SK-N-SH (cell line): ENCODE measurements around the gene SPACA7.

Experiments
- EP300 ChIP-seq, 2 experiments: IDR thresholded peaks; 2 replicates each; pipeline versions ENCODE4 v1.4.0 to v1.6.1; 2012; ENCODE audit warnings: borderline replicate concordance in 1 of 2, low read depth in 1 of 2, low read length in 1 of 2
- EZH2phosphoT487 ChIP-seq: fragments of 200-600 bp; sonication (generic); IDR thresholded peaks from 2 replicates; pipeline ENCODE4 v1.6.1; 2017; ENCODE audit warnings: low read depth, mixed run types, mild to moderate bottlenecking, antibody characterized with exemption, moderate library complexity, borderline replicate concordance
- FOXM1 ChIP-seq: IDR thresholded peaks from 2 replicates; pipeline ENCODE4 v1.4.0; 2012; ENCODE audit warnings: low read depth, mild to moderate bottlenecking
- JUND ChIP-seq: IDR thresholded peaks from 2 replicates; pipeline ENCODE4 v1.4.0; 2012
- POLR2AphosphoS5 ChIP-seq: IDR thresholded peaks from 2 replicates; pipeline ENCODE4 v1.6.1; 2012; ENCODE audit warnings: low read depth, low read length
- ZBTB33 ChIP-seq: IDR thresholded peaks from 2 replicates; pipeline ENCODE4 v1.4.0; 2012; ENCODE audit warnings: low read depth, borderline replicate concordance
- TF ChIP-seq, protein P1 (sequence below): fragments of 200-600 bp; sonication (generic); IDR thresholded peaks from 2 replicates; pipeline ENCODE4 v1.6.1; 2017; ENCODE audit warnings: antibody characterized with exemption, mild to moderate bottlenecking, moderate library complexity
- TF ChIP-seq, protein P2 (sequence below): IDR thresholded peaks from 2 replicates; pipeline ENCODE4; 2012
- TF ChIP-seq, protein P3 (sequence below): IDR thresholded peaks from 2 replicates; pipeline ENCODE4 v1.6.1; 2012; ENCODE audit warnings: mild to moderate bottlenecking, low read depth, low read length, moderate library complexity

- TF ChIP-seq POLR2AphosphoS5 (no peak), FOXM1 (no peak), EZH2phosphoT487 (no peak), JUND (no peak), ZBTB33 (no peak), EP300 (IDR thresholded peaks at IDR 0.05; ENCODE audit: borderline replicate concordance in 1 of 2, low read depth in 1 of 2, low read length in 1 of 2) (no peak)
- TF ChIP-seq, protein P1, sequence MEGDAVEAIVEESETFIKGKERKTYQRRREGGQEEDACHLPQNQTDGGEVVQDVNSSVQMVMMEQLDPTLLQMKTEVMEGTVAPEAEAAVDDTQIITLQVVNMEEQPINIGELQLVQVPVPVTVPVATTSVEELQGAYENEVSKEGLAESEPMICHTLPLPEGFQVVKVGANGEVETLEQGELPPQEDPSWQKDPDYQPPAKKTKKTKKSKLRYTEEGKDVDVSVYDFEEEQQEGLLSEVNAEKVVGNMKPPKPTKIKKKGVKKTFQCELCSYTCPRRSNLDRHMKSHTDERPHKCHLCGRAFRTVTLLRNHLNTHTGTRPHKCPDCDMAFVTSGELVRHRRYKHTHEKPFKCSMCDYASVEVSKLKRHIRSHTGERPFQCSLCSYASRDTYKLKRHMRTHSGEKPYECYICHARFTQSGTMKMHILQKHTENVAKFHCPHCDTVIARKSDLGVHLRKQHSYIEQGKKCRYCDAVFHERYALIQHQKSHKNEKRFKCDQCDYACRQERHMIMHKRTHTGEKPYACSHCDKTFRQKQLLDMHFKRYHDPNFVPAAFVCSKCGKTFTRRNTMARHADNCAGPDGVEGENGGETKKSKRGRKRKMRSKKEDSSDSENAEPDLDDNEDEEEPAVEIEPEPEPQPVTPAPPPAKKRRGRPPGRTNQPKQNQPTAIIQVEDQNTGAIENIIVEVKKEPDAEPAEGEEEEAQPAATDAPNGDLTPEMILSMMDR, result no peak
- TF ChIP-seq, protein P2, sequence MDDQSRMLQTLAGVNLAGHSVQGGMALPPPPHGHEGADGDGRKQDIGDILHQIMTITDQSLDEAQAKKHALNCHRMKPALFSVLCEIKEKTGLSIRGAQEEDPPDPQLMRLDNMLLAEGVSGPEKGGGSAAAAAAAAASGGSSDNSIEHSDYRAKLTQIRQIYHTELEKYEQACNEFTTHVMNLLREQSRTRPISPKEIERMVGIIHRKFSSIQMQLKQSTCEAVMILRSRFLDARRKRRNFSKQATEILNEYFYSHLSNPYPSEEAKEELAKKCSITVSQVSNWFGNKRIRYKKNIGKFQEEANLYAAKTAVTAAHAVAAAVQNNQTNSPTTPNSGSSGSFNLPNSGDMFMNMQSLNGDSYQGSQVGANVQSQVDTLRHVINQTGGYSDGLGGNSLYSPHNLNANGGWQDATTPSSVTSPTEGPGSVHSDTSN, result no peak
- TF ChIP-seq, protein P3, sequence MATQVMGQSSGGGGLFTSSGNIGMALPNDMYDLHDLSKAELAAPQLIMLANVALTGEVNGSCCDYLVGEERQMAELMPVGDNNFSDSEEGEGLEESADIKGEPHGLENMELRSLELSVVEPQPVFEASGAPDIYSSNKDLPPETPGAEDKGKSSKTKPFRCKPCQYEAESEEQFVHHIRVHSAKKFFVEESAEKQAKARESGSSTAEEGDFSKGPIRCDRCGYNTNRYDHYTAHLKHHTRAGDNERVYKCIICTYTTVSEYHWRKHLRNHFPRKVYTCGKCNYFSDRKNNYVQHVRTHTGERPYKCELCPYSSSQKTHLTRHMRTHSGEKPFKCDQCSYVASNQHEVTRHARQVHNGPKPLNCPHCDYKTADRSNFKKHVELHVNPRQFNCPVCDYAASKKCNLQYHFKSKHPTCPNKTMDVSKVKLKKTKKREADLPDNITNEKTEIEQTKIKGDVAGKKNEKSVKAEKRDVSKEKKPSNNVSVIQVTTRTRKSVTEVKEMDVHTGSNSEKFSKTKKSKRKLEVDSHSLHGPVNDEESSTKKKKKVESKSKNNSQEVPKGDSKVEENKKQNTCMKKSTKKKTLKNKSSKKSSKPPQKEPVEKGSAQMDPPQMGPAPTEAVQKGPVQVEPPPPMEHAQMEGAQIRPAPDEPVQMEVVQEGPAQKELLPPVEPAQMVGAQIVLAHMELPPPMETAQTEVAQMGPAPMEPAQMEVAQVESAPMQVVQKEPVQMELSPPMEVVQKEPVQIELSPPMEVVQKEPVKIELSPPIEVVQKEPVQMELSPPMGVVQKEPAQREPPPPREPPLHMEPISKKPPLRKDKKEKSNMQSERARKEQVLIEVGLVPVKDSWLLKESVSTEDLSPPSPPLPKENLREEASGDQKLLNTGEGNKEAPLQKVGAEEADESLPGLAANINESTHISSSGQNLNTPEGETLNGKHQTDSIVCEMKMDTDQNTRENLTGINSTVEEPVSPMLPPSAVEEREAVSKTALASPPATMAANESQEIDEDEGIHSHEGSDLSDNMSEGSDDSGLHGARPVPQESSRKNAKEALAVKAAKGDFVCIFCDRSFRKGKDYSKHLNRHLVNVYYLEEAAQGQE, result no peak
These were observed 52.5 kb downstream of the SPACA7 start for GRCh38 chr13:112428704-112429103.
